Esophagus squamous epithelium (tissue), 4 donors: ENCODE data around the gene KLRG1.

Experiments used
- POLR2A ChIP-seq, 4 donors: fragments of 450-650 bp; IDR thresholded peaks; one replicate each; pipeline ENCODE4 v1.6.1; 2017; ENCODE audit warnings: antibody characterized with exemption in 4 of 4, mild to moderate bottlenecking in 4 of 4, moderate library complexity in 3 of 4
- TF ChIP-seq, protein P1 (sequence below), 6 experiments: fragments of 450-650 bp in 4 of 6; fragments of 200-600 bp in 2 of 6; sonication (generic) in 2 of 6; IDR thresholded peaks; one replicate each; pipeline ENCODE4 v1.5.1; 2016 to 2019; ENCODE audit warnings: antibody characterized with exemption in 6 of 6, mild to moderate bottlenecking in 4 of 6, moderate library complexity in 4 of 6

DNA sequence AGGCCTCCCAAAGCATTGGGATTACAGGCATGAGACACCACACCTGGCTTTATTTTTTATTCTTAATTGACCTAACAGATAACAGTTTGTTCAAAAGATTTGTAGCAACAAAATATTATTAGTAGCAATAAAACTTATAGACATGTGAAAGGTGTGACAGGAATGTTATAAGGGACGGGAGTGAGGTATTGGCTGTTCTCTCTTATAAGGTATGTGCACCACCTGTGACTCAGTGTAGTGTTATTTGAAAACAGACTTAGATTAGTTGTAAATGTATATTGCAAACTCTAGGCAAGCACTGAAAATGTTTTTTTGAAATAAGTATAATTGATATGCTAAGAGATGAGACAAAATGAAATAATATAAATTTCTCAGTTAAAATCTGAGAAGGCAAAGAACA is 57.8 kb downstream of the KLRG1 start:
- TF ChIP-seq, protein P1, sequence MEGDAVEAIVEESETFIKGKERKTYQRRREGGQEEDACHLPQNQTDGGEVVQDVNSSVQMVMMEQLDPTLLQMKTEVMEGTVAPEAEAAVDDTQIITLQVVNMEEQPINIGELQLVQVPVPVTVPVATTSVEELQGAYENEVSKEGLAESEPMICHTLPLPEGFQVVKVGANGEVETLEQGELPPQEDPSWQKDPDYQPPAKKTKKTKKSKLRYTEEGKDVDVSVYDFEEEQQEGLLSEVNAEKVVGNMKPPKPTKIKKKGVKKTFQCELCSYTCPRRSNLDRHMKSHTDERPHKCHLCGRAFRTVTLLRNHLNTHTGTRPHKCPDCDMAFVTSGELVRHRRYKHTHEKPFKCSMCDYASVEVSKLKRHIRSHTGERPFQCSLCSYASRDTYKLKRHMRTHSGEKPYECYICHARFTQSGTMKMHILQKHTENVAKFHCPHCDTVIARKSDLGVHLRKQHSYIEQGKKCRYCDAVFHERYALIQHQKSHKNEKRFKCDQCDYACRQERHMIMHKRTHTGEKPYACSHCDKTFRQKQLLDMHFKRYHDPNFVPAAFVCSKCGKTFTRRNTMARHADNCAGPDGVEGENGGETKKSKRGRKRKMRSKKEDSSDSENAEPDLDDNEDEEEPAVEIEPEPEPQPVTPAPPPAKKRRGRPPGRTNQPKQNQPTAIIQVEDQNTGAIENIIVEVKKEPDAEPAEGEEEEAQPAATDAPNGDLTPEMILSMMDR (IDR thresholded peaks at IDR 0.05): no peak
- TF ChIP-seq POLR2A (IDR thresholded peaks at IDR 0.05): no peak
